ENCODE measurements around the gene ATF7IP2. TPM values are rescaled to one million over a fixed set of nuclear protein-coding genes. Genes with fewer than 3 reads are reported as not detected.
A peak's percentile ranks its signal among the peaks of the same experiment; 100 is the strongest.

ATF7IP2 gene
- total and polyA plus RNA-seq, 9 of the 15 experiments (the other 6 are each of a cell fraction or from before 2014, with no cell fraction given) = 131 to 515 (median 196) TPM

- peak; percentile 43; the same call in 1 of the 2 replicates for TF ChIP-seq MGA (IDR thresholded peaks at IDR 0.05)
- no peak for TF ChIP-seq THRAP3 (IDR thresholded peaks at IDR 0.05; ENCODE audit: borderline replicate concordance)
- TF ChIP-seq POLR2AphosphoS2 (IDR thresholded peaks at IDR 0.05; ENCODE audit: low read length) = no peak
- peak; percentile 25; the same call in 1 of the 2 replicates for TF ChIP-seq MYC (IDR thresholded peaks at IDR 0.05; ENCODE audit: low read depth, low read length)
- TF ChIP-seq MYC (CRISPR knock-in tag; IDR thresholded peaks at IDR 0.05; ENCODE audit: borderline replicate concordance, low read depth) = no peak
- no peak for TF ChIP-seq NUFIP1 (IDR thresholded peaks at IDR 0.05; ENCODE audit: partially characterized antibody)
- peak; percentile 51 to 68 for TF ChIP-seq MNT (conservative IDR thresholded peaks at IDR 0.05)
- TF ChIP-seq SIN3A (IDR thresholded peaks at IDR 0.05; ENCODE audit: borderline replicate concordance in 2 of 2, control insufficient read depth in 1 of 2, low read depth in 2 of 2, low read length in 2 of 2) = peak in 1 of 2 experiments; percentile 70; a peak in 1 of 4 replicates
These were observed 748 bp downstream of the ATF7IP2 start (continued) for GRCh38 chr16:10386517-10387100.
